ENCODE data around the gene PRKAB2.

DNA sequence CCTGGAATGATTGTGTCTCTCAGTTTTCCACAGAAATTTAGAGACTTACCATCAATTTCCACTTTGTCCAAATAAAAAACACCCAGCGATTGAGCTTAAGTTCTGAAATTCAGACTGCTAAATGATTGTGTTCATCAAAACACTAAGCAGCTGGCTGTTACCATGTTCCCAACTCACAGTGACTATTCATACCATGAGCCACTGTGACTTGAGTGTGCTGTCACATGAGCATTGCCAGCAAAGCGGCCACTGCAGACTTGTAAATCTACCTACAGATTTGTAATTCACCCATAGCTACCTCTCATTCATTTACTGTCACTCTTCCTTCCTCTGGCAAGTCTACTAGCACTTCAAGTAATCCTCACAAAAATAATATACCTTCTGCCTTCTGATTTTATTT lies 17.2 kb upstream of the PRKAB2 start:
- no peak for TF ChIP-seq EZH2 (IDR thresholded peaks at IDR 0.05; ENCODE audit: borderline replicate concordance, insufficient read depth, low read depth, low read length, poor library complexity, severe bottlenecking)
- TF ChIP-seq, protein P1, sequence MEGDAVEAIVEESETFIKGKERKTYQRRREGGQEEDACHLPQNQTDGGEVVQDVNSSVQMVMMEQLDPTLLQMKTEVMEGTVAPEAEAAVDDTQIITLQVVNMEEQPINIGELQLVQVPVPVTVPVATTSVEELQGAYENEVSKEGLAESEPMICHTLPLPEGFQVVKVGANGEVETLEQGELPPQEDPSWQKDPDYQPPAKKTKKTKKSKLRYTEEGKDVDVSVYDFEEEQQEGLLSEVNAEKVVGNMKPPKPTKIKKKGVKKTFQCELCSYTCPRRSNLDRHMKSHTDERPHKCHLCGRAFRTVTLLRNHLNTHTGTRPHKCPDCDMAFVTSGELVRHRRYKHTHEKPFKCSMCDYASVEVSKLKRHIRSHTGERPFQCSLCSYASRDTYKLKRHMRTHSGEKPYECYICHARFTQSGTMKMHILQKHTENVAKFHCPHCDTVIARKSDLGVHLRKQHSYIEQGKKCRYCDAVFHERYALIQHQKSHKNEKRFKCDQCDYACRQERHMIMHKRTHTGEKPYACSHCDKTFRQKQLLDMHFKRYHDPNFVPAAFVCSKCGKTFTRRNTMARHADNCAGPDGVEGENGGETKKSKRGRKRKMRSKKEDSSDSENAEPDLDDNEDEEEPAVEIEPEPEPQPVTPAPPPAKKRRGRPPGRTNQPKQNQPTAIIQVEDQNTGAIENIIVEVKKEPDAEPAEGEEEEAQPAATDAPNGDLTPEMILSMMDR (IDR thresholded peaks at IDR 0.05): no peak
